Measurements from ENCODE around the gene SPATA32.

The SPATA32 gene

GRCh38 chr17:45225051-45225700 lies 36.7 kb downstream of the SPATA32 start:
- Histone ChIP-seq H3K4me1 (ENCODE audit: control insufficient read depth, low read length) (peaks cover 82% of the 10 kb centered on the region), H3K9me3 (ENCODE audit: control insufficient read depth, insufficient read depth, low read length) (no peaks in the 10 kb centered on the region), H3K4me3 (ENCODE audit: low read length) (peak overlapping the region; percentile 95), H3K27ac (ENCODE audit: low read depth, low read length) (peak overlapping the region; percentile 88), H3K4me2 (ENCODE audit: low read length) (peak overlapping the region; percentile 86), H3F3A (ENCODE audit: control insufficient read depth, insufficient read depth) (peaks cover 20% of the 10 kb centered on the region), H4K20me1 (ENCODE audit: control insufficient read depth, insufficient read depth, low read depth, low read length) (no peaks in the 10 kb centered on the region), H3K79me2 (ENCODE audit: control insufficient read depth, low read length) (peaks cover 75% of the 10 kb centered on the region), H3K9me2 (replicated peaks; ENCODE audit: control insufficient read depth, low read length) (no peaks in the 10 kb centered on the region), H3K27me3 (ENCODE audit: control insufficient read depth, low read length) (peaks cover 6% of the 10 kb centered on the region; the same call in 1 of the 2 replicates), H3K36me3 (ENCODE audit: control insufficient read depth, low read length) (no peaks in the 10 kb centered on the region)
- TF ChIP-seq, protein P1, sequence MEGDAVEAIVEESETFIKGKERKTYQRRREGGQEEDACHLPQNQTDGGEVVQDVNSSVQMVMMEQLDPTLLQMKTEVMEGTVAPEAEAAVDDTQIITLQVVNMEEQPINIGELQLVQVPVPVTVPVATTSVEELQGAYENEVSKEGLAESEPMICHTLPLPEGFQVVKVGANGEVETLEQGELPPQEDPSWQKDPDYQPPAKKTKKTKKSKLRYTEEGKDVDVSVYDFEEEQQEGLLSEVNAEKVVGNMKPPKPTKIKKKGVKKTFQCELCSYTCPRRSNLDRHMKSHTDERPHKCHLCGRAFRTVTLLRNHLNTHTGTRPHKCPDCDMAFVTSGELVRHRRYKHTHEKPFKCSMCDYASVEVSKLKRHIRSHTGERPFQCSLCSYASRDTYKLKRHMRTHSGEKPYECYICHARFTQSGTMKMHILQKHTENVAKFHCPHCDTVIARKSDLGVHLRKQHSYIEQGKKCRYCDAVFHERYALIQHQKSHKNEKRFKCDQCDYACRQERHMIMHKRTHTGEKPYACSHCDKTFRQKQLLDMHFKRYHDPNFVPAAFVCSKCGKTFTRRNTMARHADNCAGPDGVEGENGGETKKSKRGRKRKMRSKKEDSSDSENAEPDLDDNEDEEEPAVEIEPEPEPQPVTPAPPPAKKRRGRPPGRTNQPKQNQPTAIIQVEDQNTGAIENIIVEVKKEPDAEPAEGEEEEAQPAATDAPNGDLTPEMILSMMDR (IDR thresholded peaks at IDR 0.05; ENCODE audit: low read depth, low read length, poor library complexity, severe bottlenecking): no peak
- no peak for TF ChIP-seq EZH2phosphoT487 (IDR thresholded peaks at IDR 0.05; ENCODE audit: borderline replicate concordance, low read length)

GRCh38 chr17:45224671-45225050 lies 37.2 kb downstream of the SPATA32 start:
- peak overlapping the region; percentile 86 for H3K4me2 ChIP-seq (ENCODE audit: low read length)

DNA sequence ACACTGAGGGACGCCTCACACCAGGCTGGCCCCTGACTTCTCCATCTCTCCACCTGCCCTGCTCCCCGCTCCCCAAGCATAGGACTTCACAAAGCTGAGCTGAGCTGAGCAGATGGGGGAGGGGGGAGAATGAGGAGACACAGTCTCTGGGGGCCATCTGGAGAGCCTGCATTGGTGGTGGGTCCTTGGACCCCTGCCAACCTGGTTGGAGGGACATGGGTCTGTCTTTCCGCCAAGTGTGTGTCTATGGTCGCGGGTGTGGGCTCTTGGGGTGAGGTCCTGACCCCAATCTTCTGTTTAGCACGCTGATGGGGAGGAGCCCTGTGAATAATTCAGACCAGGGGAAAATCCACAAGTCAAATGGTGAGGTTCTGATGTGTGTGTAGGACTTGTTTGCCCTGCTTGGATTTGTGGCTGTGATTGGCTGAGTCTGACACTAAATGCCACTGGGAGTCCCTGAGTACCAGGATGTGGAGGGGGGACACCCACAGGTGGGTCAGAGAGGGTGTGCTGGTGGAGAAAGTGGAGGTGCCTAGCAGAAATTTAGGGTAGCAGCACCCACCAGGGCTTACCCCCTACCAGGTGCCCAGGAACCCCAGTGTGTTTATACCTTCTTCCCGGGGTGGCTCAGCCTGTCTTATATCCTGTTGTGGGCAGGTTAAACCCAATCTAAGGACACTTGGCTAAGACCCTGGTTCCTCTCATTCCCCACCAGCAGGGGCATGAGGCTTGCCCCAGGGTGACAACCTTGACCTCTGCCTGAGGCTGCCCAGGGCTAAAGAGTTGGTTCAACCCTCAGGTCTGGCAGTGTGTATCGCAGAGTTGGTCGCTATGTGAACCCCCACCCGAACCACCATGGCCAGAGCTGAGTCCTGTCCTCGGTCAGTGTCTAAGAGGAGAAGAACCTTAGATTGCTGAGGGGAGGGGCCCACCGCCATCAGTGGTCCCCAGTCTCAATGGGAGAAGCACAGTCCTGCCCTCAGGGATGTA lies 38.1 kb downstream of the SPATA32 start:
- Histone ChIP-seq H3K27me3 (ENCODE audit: control insufficient read depth, low read length) (peaks cover 6% of the 10 kb centered on the region; the same call in 1 of the 2 replicates), H4K20me1 (ENCODE audit: control insufficient read depth, insufficient read depth, low read depth, low read length) (no peaks in the 10 kb centered on the region; the same call in 1 of the 2 replicates), H3K36me3 (ENCODE audit: control insufficient read depth, low read length) (no peaks in the 10 kb centered on the region), H3K79me2 (ENCODE audit: control insufficient read depth, low read length) (peaks cover 66% of the 10 kb centered on the region), H3F3A (ENCODE audit: control insufficient read depth, insufficient read depth) (peaks cover 23% of the 10 kb centered on the region), H3K4me3 (ENCODE audit: low read length) (peak overlapping the region; percentile 95), H3K27ac (ENCODE audit: low read depth, low read length) (peak overlapping the region; percentile 88), H3K4me1 (ENCODE audit: control insufficient read depth, low read length) (peaks cover 74% of the 10 kb centered on the region), H3K9me2 (replicated peaks; ENCODE audit: control insufficient read depth, low read length) (no peaks in the 10 kb centered on the region), H3K9me3 (ENCODE audit: control insufficient read depth, insufficient read depth, low read length) (no peaks in the 10 kb centered on the region), H3K4me2 (ENCODE audit: low read length) (peak overlapping the region; percentile 86)
- TF ChIP-seq EZH2phosphoT487 (IDR thresholded peaks at IDR 0.05; ENCODE audit: borderline replicate concordance, low read length): no peak
- TF ChIP-seq, protein P1 (IDR thresholded peaks at IDR 0.05; ENCODE audit: low read depth, low read length, poor library complexity, severe bottlenecking): peak; percentile 33

More at GRCh38 chr17:45224671-45225050, 37.2 kb downstream of the SPATA32 start:
- Histone ChIP-seq H3K27ac (ENCODE audit: low read depth, low read length) (peak overlapping the region; percentile 88), H3K4me3 (ENCODE audit: low read length) (peak overlapping the region; percentile 95), H3K9me3 (ENCODE audit: control insufficient read depth, insufficient read depth, low read length) (no peaks in the 10 kb centered on the region), H3K36me3 (ENCODE audit: control insufficient read depth, low read length) (no peaks in the 10 kb centered on the region), H3K79me2 (ENCODE audit: control insufficient read depth, low read length) (peaks cover 72% of the 10 kb centered on the region), H3K9me2 (replicated peaks; ENCODE audit: control insufficient read depth, low read length) (no peaks in the 10 kb centered on the region), H4K20me1 (ENCODE audit: control insufficient read depth, insufficient read depth, low read depth, low read length) (no peaks in the 10 kb centered on the region), H3F3A (ENCODE audit: control insufficient read depth, insufficient read depth) (peaks cover 22% of the 10 kb centered on the region), H3K4me1 (ENCODE audit: control insufficient read depth, low read length) (peaks cover 78% of the 10 kb centered on the region), H3K27me3 (ENCODE audit: control insufficient read depth, low read length) (peaks cover 6% of the 10 kb centered on the region; the same call in 1 of the 2 replicates)
- TF ChIP-seq EZH2phosphoT487 (IDR thresholded peaks at IDR 0.05; ENCODE audit: borderline replicate concordance, low read length): no peak
- TF ChIP-seq, protein P1 (IDR thresholded peaks at IDR 0.05; ENCODE audit: low read depth, low read length, poor library complexity, severe bottlenecking): no peak

Measured in DOHH2 (cell line).